GM23338 (cell line): Measurements from ENCODE around the gene TSR3. TPM values are rescaled to one million over a fixed set of nuclear protein-coding genes. Genes with fewer than 3 reads are reported as not detected.

Experiments used
- ATAC-seq: fragments of 200-7000 bp; cut with Tn5 transposase; 3 replicates; pipeline ENCODE4 v1.9.1; 2020
- DNase-seq: peaks from one replicate; pipeline ENCODE4 v3.0.0-alpha.2; 2015; ENCODE audit warnings: low spot score
- H2AFZ ChIP-seq: fragments of 200-600 bp; sonication (generic); 2 replicates; pipeline ENCODE4 v1.8.0; 2016; ENCODE audit warnings: antibody characterized with exemption, mild to moderate bottlenecking, moderate library complexity
- H3F3A ChIP-seq: fragments of 200-600 bp; sonication (generic); replicated peaks from 2 replicates; pipeline ENCODE4 v1.8.0; 2017; ENCODE audit warnings: antibody characterized with exemption, mixed run types, low read depth
- H3K27ac ChIP-seq: fragments of 200-600 bp; sonication (generic); 2 replicates; pipeline ENCODE4 v1.6.1; 2016; ENCODE audit warnings: low read depth
- H3K27me3 ChIP-seq: fragments of 200-600 bp; sonication (generic); 2 replicates; pipeline ENCODE4 v1.8.0; 2016; ENCODE audit warnings: mild to moderate bottlenecking, mixed run types, moderate library complexity; ENCODE audit not compliant: insufficient read depth
- H3K36me3 ChIP-seq: fragments of 200-600 bp; sonication (generic); 2 replicates; pipeline ENCODE4 v1.8.0; 2016; ENCODE audit warnings: mild to moderate bottlenecking; ENCODE audit not compliant: insufficient read depth
- H3K4me1 ChIP-seq: fragments of 200-600 bp; sonication (generic); 2 replicates; pipeline ENCODE4 v1.8.0; 2016; ENCODE audit warnings: mild to moderate bottlenecking, moderate library complexity; ENCODE audit not compliant: insufficient read depth
- H3K4me2 ChIP-seq: fragments of 200-600 bp; sonication (generic); 2 replicates; pipeline ENCODE4 v1.7.1; 2017; ENCODE audit warnings: mixed run types
- H3K4me3 ChIP-seq: fragments of 200-600 bp; sonication (generic); 2 replicates; pipeline ENCODE4 v1.6.1; 2016; ENCODE audit warnings: mixed run types
- H3K79me2 ChIP-seq: fragments of 200-600 bp; sonication (generic); replicated peaks from 2 replicates; pipeline ENCODE4 v1.8.0; 2017; ENCODE audit warnings: mild to moderate bottlenecking; ENCODE audit not compliant: insufficient read depth
- H3K9me2 ChIP-seq: fragments of 200-600 bp; sonication (generic); 2 replicates; pipeline ENCODE4 v1.8.0; 2017; ENCODE audit not compliant: insufficient read depth
- H4K20me1 ChIP-seq: fragments of 200-600 bp; sonication (generic); replicated peaks from 2 replicates; pipeline ENCODE4 v1.8.0; 2017; ENCODE audit warnings: mild to moderate bottlenecking; ENCODE audit not compliant: insufficient read depth
- H3K27ac Mint-ChIP-seq: 2 replicates; pipeline ENCODE4 v1.8.0; 2020; ENCODE audit warnings: inconsistent platforms, mild to moderate bottlenecking, moderate library complexity, mixed read lengths
- H3K27me3 Mint-ChIP-seq: 3 replicates; pipeline ENCODE4 v1.8.0; 2022; ENCODE audit warnings: low read depth, mild to moderate bottlenecking, moderate library complexity, mixed read lengths, inconsistent platforms; ENCODE audit not compliant: insufficient read depth, poor library complexity
- H3K36me3 Mint-ChIP-seq: 3 replicates; pipeline ENCODE4 v1.8.0; 2021; ENCODE audit warnings: low read depth, mild to moderate bottlenecking, inconsistent platforms, moderate library complexity, mixed read lengths
- H3K4me1 Mint-ChIP-seq: 3 replicates; pipeline ENCODE4 v1.8.0; 2020; ENCODE audit warnings: mild to moderate bottlenecking, inconsistent platforms, mixed read lengths
- H3K4me3 Mint-ChIP-seq: 3 replicates; pipeline ENCODE4 v1.8.0; 2021; ENCODE audit warnings: moderate library complexity, mild to moderate bottlenecking, inconsistent platforms, mixed read lengths
- H3K9me3 Mint-ChIP-seq: 3 replicates; pipeline ENCODE4 v1.8.0; 2020; ENCODE audit warnings: moderate library complexity, mild to moderate bottlenecking, inconsistent platforms, mixed read lengths
- CREB1 ChIP-seq: fragments of 250-450 bp; sonication (Bioruptor Pico); IDR thresholded peaks from 2 replicates; pipeline ENCODE4 v1.5.0; 2020; ENCODE audit warnings: low read depth, mild to moderate bottlenecking, moderate library complexity
- CTCF ChIP-seq, 2 experiments: fragments of 200-600 bp in 1 of 2; sonication (generic) in 1 of 2; conservative IDR thresholded peaks; 2 replicates each; pipeline versions ENCODE4 v1.5.1 to v1.6.1; 2016 to 2017; ENCODE audit warnings: antibody characterized with exemption in 2 of 2, low read depth in 2 of 2, mild to moderate bottlenecking in 2 of 2, moderate library complexity in 1 of 2
- EZH2 ChIP-seq: fragments of 200-600 bp; sonication (generic); IDR thresholded peaks from one replicate; pipeline ENCODE4 v1.8.0; 2017; ENCODE audit warnings: antibody characterized with exemption, mild to moderate bottlenecking, low read depth; ENCODE audit not compliant: unreplicated experiment
- POLR2AphosphoS5 ChIP-seq: IDR thresholded peaks from 2 replicates; pipeline ENCODE4 v1.6.1; 2016; ENCODE audit warnings: antibody characterized with exemption, low read depth
- ZNF114 ChIP-seq: fragments of 250-450 bp; sonication (Bioruptor Pico); IDR thresholded peaks from 2 replicates; pipeline ENCODE4 v1.5.0; 2020; ENCODE audit warnings: mild to moderate bottlenecking, moderate library complexity
- ZNF462 ChIP-seq: fragments of 250-450 bp; sonication (Bioruptor Pico); IDR thresholded peaks from 2 replicates; pipeline ENCODE4 v1.5.0; 2020; ENCODE audit warnings: mild to moderate bottlenecking, moderate library complexity
- polyA plus RNA-seq: library from polyadenylated mRNA; unstranded; fragments of >200 nt; fragmentation: Nextera tagmentation; extraction: Ambion mirVana; gene quantifications from 2 replicates; pipeline ENCODE4 v1.2.1, GENCODE V29; 2016
- total RNA-seq: library from RNA; depleted of rRNA; stranded (reverse); fragments of >200 nt; shearing (Covaris generic); gene quantifications from 2 replicates; pipeline ENCODE4 v1.2.3, GENCODE V29; 2014

Gene TSR3
- total and polyA plus RNA-seq, 2 experiments from 2014 or later = 58.5 to 97.3 TPM

GRCh38 chr16:1314399-1315068, 37.1 kb downstream of the TSR3 start:
- H3K27me3 ChIP-seq = no peaks in the 10 kb centered on the region
- H2AFZ ChIP-seq = no peak overlapping the region
- H3F3A ChIP-seq = 0 out of 2 replicates have a peak, but pooled peaks cover 3% of the 10 kb centered on the region
- peaks cover 70% of the 10 kb centered on the region for H3K36me3 Mint-ChIP-seq
- H3K4me2 ChIP-seq = no peak overlapping the region
- H3K9me3 Mint-ChIP-seq = no peaks in the 10 kb centered on the region; the same call in 2 of the 3 replicates
- peaks cover 22% of the 10 kb centered on the region for H3K27me3 Mint-ChIP-seq
- H3K9me2 ChIP-seq = no peaks in the 10 kb centered on the region
- no peak overlapping the region for H3K4me3 Mint-ChIP-seq
- no peak for TF ChIP-seq CREB1 (CRISPR knock-in tag)
- TF ChIP-seq EZH2 = no peak
- no peak for TF ChIP-seq ZNF462 (CRISPR knock-in tag)
- TF ChIP-seq ZNF114 (CRISPR knock-in tag) = no peak
- no peak for TF ChIP-seq POLR2AphosphoS5
- TF ChIP-seq CTCF (conservative IDR thresholded peaks at IDR 0.05; ENCODE audit: low read depth in 2 of 2) = no peak
- peaks cover 30% of the 10 kb centered on the region for H3K36me3 ChIP-seq
- no peak for DNase-seq
- ATAC-seq = no peak
- H3K4me1 ChIP-seq = peaks cover 7% of the 10 kb centered on the region; the same call in 1 of the 2 replicates
- H4K20me1 ChIP-seq = peaks cover 49% of the 10 kb centered on the region
- H3K79me2 ChIP-seq = peaks cover 90% of the 10 kb centered on the region
- no peak overlapping the region for H3K4me3 ChIP-seq
- no peak overlapping the region for H3K27ac ChIP-seq
- peaks cover 4% of the 10 kb centered on the region; the same call in 2 of the 3 replicates for H3K4me1 Mint-ChIP-seq
- no peak overlapping the region for H3K27ac Mint-ChIP-seq
